Fibroblast of the conjunctiva (primary cell): ENCODE data around the gene MRAS.

Experiments used
- DNase-seq: peaks from one replicate; pipeline ENCODE4 v3.0.0-alpha.2; 2010; ENCODE audit warnings: low read depth

MRAS gene

GRCh38 chr3:138340511-138340910 lies 7.9 kb upstream of the MRAS start:
- DNase-seq = no peak

DNA sequence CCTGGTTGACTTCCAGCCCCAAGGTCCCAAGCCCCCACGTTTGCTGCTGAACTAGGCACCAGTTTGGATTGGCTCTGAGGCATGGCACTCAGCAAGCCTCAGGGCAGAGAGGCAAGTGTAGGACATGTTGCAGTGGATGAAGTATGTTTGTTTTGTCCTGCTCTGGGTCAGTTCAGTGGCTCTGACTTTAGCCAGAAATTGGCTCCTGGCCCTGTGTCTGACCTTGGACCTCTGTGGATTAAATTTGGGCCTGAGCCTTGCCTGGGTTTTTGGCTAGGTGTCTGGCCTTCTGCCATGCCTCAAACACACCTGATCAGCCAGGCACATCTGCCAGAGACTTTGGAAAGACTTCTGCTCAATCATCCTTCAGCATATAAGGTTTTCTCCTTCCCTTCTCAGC lies 3.6 kb upstream of the MRAS start:
- DNase-seq = no peak

DNA sequence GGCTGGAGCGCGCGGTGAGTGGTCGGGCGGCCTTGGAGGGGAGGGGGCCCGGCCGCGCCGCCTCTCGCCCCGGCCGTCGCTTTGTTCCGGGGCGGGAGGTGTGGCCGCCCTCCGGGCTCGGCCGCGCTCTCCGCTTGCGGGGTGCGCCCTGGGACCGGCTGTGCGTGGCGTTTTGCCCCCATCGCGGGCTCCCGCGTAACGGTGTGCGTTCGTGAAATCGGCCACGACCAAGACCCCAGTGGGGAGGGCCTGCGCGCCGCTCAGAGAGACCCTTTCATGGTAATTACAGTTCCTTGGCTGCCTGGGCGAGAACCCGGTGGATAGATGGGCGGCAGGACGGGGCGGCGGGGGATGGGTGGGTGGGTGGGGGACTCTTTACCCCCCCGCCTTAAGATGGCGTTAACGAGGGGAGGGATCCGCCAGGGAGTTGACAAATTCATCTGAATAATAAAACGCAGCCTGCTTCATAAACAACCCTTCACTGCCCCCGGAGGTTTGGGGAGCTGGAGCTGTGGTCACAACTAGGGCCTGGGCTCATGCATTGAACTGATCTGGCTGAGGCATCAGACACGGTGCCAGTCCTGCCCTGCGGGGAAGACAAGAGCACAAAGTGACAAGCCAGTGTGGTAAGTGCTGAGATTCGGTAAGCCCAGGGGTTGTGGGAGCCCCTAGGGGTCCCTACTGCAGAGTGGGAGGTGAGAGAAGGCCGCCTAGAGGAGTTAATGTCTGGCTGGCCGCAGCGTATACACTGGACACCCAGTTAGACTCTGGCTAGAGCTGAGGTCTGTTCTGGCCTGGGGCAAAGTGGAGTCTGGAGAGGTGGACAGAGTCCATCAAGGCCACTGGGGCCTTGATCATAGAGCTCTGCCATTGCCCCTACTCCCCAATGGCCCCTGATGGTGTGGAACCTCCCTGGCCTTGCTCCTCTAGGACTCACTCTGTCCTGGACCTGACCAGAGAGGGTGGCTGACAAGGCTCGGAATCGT lies 668 bp downstream of the MRAS start:
- DNase-seq = no peak

DNA sequence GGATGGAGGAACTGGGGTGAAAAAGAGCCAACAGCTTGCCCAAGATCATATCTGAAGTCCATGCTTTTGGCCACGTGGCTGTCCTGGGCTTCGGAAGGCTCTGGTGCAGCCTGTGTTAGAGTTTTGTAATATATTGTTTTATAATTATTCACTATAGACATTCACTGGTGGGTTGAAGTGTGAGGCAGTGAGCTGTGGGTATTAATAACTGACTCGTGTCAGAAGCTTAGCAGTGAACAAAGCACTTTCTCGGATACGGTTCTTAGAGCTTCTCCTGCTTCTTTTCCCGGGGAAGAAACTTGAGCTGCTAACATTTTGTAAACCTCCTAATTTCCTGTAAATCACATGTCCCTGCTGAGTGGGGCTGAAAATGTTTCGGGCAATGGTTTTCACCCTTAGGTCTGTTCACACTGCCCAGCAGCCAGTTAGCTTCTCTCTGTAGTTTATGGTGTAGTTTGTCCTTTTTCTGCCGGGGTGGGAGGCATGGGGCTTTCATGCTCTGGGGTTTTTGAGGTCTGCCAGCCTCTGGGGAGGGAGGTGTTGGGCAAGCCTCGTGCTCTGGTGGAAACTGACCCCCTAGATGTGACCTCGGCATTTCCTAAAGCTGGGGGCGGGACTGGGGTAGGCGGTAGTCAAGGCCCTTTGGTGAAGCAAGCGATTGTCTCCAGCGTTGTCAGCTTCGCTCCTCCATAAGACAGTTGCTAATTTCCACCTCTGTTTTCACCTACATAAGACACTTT lies 1.7 kb downstream of the MRAS start:
- DNase-seq = no peak

DNA sequence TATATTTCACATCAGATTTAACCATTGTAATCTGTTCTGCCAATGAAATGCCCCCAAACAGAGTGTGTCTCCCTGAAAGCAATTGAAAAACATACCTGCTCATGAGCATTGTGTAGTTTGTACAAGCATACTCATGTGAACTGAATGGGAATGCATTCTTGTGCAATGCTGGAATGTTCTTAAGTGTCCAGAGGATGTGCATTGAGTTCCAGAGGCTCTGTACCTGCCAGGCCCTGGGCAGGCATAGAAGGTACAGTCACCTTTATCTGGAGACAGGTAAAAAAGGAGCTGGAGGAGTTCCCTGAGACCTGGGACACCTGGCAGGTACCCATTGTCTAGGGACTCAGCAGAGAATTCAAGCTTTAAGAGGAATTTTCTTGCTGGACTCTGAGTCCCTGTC lies 2.8 kb downstream of the MRAS start:
- no peak for DNase-seq

- DNase-seq = no peak
Measured at GRCh38 chr3:138351916-138352550, 3.7 kb downstream of the MRAS start.

- no peak for DNase-seq
Measured at GRCh38 chr3:138354376-138354775, 6.0 kb downstream of the MRAS start.

GRCh38 chr3:138355071-138355470 lies 6.7 kb downstream of the MRAS start:
- no peak for DNase-seq

DNA sequence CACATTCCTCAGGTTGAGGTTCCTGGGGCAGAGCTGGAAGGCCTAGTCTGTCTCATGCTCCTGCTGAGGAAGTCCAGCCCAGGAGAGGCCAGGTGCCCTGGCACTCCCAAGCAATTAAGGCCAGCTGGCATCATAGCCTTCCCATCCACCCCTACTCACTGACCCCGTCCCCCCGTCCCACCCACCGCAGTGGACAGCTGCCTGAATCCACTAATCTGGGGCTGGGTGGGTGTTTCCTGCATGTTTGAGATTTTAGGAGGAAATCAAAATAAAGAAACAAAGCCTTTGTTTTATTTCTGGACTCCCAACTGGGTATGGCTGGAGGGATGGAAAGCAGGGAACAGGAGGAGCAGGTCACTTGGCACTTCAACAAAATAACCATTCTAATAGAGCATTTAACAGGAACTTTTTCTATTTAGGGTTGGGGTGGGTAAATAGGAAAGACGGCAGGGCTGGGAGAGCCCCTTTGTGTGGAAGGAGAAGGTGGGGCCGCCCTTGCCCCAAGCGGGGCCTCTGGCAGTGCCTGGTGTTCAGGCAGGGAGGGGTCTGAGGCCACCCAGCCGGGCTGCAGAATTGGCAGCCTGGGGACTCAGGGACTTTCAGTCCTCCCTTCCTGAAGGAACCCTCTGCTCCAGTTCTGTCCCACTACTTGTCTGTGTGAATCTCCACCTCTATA lies 8.5 kb downstream of the MRAS start:
- no peak for DNase-seq

- no peak for DNase-seq
Measured at GRCh38 chr3:138359148-138359918, 11.0 kb downstream of the MRAS start.

DNA sequence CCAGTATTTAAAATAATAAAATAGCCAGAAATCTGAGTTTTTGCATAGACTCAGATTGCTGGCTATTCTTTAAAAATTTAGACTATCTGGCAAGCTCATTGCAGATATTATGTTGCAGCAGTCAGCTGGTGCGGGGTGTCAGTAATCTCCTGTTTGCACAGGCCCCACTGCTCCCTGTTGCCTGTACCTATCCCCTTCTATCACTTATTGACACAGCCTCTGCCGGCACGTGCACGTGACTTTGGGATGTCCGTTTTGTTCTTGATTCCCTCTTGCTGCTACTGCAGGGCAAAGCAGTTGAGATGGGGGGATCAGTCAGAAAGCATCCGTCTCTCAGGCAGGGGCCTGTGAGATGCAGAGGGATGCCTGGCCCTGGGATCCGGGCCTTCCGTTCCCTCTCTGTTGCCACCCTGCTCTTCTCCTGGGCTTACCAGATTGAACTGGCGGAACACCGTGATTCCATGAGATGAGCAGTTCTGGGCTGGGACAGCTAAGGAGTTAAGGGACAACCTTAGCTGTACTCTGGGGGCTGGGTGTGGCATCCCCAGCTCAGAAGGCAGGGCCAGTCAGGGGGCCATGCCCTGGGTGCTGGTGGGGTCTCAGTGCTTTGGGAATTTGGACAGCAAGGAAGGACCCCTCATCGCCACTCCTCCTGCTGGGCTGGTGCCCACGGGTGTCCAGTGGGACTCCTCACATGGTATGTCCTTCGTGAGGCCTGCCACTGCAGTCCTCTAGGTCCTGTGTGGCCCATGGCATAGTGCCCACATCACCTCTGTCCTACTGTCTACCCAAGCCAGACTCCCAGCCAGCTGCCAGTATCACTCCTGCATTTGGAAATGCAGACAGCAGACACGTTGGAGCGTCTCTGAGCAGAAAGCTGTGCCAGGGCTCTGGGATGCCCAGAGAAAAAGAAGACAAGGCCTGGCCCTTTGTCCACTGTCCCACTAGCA lies 11.8 kb downstream of the MRAS start:
- no peak for DNase-seq

- no peak for DNase-seq
Measured at GRCh38 chr3:138360869-138361525, 12.6 kb downstream of the MRAS start.

- no peak for DNase-seq
Measured at GRCh38 chr3:138361561-138361971, 13.2 kb downstream of the MRAS start.

DNA sequence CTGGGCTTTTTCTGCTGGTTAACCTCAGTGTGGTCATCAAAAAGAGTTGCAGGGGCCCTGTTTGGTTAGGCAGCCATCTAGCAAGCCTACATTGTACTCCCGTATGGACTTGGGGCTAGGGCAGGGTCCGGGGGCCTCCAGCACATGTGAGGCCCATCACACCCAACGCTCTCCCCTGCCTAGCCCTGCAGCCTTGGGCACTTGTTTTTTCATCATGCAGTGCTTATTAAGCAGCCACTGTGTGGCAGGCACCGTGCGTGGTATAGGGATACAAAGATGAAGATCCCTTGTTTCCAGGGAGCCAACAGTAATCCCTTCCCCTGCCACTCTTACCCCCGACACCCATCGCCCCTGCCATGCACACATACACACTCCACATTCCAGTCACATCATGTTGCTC lies 14.2 kb downstream of the MRAS start:
- no peak for DNase-seq

DNA sequence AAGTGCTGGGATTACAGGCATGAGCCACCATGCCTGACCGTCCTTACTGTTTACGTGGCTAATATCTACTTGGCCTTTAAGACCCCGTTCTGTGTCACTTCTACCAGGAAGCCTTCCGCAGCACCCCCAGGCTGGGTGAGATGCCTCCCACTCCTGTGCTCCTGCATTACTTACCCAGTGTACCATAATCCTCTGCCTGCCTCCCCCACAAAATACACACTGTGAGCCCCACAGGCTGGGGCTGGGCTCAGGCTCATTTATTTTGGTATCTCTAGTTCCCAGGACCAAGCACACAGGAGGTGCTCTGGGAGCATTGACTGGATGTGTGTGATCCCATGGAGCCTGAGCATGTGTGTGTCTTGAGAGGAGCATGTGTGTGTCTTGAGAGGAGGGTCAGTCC lies 14.9 kb downstream of the MRAS start:
- no peak for DNase-seq

DNA sequence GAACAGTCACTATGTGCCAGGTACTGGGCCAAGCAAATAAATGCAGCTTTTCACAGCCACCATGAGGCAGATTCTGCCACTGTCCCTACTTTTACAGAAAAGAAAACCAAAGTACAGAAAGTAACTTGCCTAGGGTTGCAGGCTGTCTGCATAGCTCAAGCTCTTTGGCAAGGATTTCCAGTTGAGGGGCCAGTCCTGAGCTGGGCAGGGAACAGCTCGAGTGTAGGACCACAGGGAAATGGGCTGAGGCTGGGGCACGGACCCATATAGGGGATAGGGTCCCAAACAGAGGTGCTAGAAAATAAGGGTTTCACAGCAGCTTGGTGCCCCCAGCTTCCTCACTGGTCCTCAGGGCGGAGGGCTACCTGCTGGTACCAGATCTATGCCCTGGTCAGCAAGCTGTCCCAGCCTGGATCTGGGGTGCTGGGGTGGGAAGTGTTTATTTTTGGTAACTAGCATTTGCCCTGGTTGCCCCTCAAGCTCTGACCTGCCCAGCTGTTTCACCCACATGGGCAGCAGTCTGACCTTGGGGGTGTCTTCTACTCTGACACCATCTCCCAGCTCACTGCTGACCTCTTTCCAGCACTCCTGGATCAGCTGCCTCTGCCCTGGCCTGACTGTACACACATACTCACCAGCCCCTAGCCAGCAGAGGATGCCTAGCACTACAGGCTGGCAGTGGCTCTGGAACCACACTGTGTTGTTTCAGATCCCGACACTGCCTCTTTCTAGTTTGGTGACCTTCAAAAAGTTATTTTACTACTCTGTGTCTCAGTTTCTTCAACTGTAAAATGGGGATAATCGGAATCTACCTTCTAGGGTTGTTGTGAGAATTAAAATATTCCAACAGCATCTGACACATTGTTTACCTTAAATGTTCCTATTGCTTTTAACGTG lies 16.2 kb downstream of the MRAS start:
- DNase-seq = no peak

GRCh38 chr3:138365253-138365555 lies 16.8 kb downstream of the MRAS start:
- no peak for DNase-seq

DNA sequence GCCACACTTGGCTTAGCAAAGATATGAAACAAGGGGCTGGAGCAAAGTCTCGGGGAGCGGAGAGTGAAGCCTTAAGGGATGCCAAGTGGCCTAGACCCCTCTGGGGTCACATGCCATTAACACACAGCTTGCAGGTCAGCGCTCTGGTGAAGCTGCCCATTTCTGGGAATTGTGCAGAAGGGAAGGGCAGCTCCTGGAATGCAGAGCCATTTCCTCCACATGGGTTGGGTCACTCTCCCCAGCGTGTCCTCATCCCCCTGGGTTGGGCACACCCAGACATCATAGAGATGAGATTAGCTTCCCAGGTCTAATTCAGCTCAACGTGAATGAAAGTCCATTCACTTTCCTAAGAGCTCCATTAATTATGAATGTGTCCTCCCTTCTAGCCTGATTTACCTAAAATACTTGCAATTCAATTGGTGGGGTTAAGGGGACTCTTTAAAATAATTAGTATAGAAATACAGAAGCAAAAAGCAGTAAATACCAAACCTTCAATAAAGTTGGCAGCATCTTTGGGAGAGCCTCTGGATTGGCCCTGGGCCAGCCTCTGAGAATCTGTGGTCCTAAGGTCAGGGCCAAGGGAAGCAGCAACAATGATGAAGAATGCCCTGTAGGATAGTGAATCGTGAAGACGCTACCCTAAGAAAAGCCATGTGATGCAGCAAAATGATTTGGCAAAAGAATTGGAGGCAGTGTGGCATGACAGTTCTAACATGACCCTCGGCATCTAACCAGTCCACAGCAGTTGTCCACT lies 17.8 kb downstream of the MRAS start:
- DNase-seq = no peak
